Aorta (tissue), 5 donors: ENCODE measurements around the gene APRT. TPM values are rescaled to one million over a fixed set of nuclear protein-coding genes. Genes with fewer than 3 reads are reported as not detected.

Experiments used
- ATAC-seq: fragments of 200-7000 bp; cut with Tn5 transposase; one replicate; pipeline ENCODE4 v1.9.1; 2022; ENCODE audit warnings: moderate library complexity; ENCODE audit not compliant: low FRiP score
- DNase-seq, 2 donors: peaks; one replicate each; pipeline ENCODE4 v3.0.0-alpha.2; 2020
- H3K27ac ChIP-seq, 2 donors: one replicate each; pipeline ENCODE4 v1.5.1; 2013; ENCODE audit warnings: low read length in 2 of 2, mild to moderate bottlenecking in 2 of 2, moderate library complexity in 2 of 2, control low read depth in 1 of 2, inconsistent platforms in 1 of 2, low read depth in 1 of 2
- H3K27me3 ChIP-seq, 2 donors: one replicate each; pipeline ENCODE4 v1.6.1; 2013; ENCODE audit warnings: control low read depth in 1 of 2, low read length in 1 of 2, mild to moderate bottlenecking in 1 of 2, moderate library complexity in 1 of 2; ENCODE audit not compliant: insufficient read depth in 2 of 2, control insufficient read depth in 1 of 2
- H3K36me3 ChIP-seq, 2 donors: one replicate each; pipeline ENCODE4 v1.6.1; 2013; ENCODE audit warnings: control low read depth in 1 of 2, low read length in 1 of 2, mild to moderate bottlenecking in 1 of 2; ENCODE audit not compliant: insufficient read depth in 2 of 2, control insufficient read depth in 1 of 2
- H3K4me1 ChIP-seq, 2 donors: one replicate each; pipeline ENCODE4 v1.6.1; 2013; ENCODE audit warnings: low read length in 2 of 2, control low read depth in 1 of 2, mild to moderate bottlenecking in 1 of 2, moderate library complexity in 1 of 2; ENCODE audit not compliant: insufficient read depth in 2 of 2, control insufficient read depth in 1 of 2
- H3K4me3 ChIP-seq, 2 donors: one replicate each; pipeline ENCODE4 v1.5.1; 2013; ENCODE audit warnings: low read length in 2 of 2, control low read depth in 1 of 2, mild to moderate bottlenecking in 1 of 2
- H3K9me3 ChIP-seq: one replicate; pipeline ENCODE4 v1.6.1; 2013; ENCODE audit warnings: mild to moderate bottlenecking, low read length; ENCODE audit not compliant: control insufficient read depth
- WGBS, 2 donors: extraction: QIAGEN DNeasy Blood & Tissue Kit; methylation state at CpG; one replicate each; pipeline ENCODE4 v1.1.7; 2013; 5-methylcytosine and 5-hydroxymethylcytosine counted together
- intact Hi-C, 2 donors: fragments of 100-400 bp; cut with DNase I; formaldehyde crosslinking; loops; one replicate each; pipeline versions ENCODE4 v1.14.2 to v1.15.0; 2022
- polyA plus RNA-seq, 2 donors: library from polyadenylated mRNA; stranded (reverse); fragments of 200-250 nt; gene quantifications; one replicate each; pipeline ENCODE4 v1.2.3, GENCODE V29; 2013
- total RNA-seq, 2 donors: library from RNA; stranded (reverse); fragmentation: NEBNext Ultra II Directional; extraction: Animal tissue kit (Norgen Biotek cat#: 25700); gene quantifications; one replicate each; pipeline ENCODE4 v1.2.1, GENCODE V29; 2021
- donor health status: healthy with polysubstance abuse.
- donor health status: Bipolar disorder and iron deficiency.
- donor health status: DM: no; HTN: no; CAD: no.
- donor health status: DM: no; HTN: no; CAD: no.
- donor health status: DM: yes; HTN: yes; CAD: no.

The APRT gene
- total and polyA plus RNA-seq, 4 donors = 60.2 to 116 (median 74.9) TPM

- Histone ChIP-seq H3K9me3 (no peaks in the 10 kb centered on the region), H3K4me1 (no peaks in the 10 kb centered on the region), H3K27ac (no peak overlapping the region), H3K36me3 (no peaks in the 10 kb centered on the region), H3K27me3 (no peaks in the 10 kb centered on the region), H3K4me3 (no peak overlapping the region)
- ATAC-seq = no peak
- no peak for DNase-seq
- intact Hi-C loops = no loop called here
- 62 to 67% methylated on average over 32 to 41 of the region's 41 CpGs for WGBS, 2 donors
Observed at GRCh38 chr16:88770461-88771293, 41.1 kb downstream of the APRT start.

GRCh38 chr16:88769617-88770460 lies 41.9 kb downstream of the APRT start:
- H3K27me3 ChIP-seq = no peaks in the 10 kb centered on the region
- DNase-seq (no peak), ATAC-seq (no peak)
- intact Hi-C loops = no loop called here
- WGBS, 2 donors = 80 to 81% methylated on average over 30 of the region's 30 CpGs
- no peaks in the 10 kb centered on the region for H3K4me1 ChIP-seq
- no peak overlapping the region for H3K4me3 ChIP-seq
- no peaks in the 10 kb centered on the region for H3K9me3 ChIP-seq
- H3K27ac ChIP-seq = no peak overlapping the region
- H3K36me3 ChIP-seq = no peaks in the 10 kb centered on the region

- WGBS, 2 donors = 18 to 26% methylated on average over 24 of the region's 24 CpGs
- H3K36me3 ChIP-seq = no peaks in the 10 kb centered on the region
- no peak overlapping the region for H3K27ac ChIP-seq
- intact Hi-C loops = no loop called here
- H3K9me3 ChIP-seq = no peaks in the 10 kb centered on the region
- ATAC-seq (peak; percentile 45), DNase-seq (peak; percentile 72 to 86)
- no peak overlapping the region for H3K4me3 ChIP-seq
- H3K27me3 ChIP-seq = no peaks in the 10 kb centered on the region
- H3K4me1 ChIP-seq = no peaks in the 10 kb centered on the region
Observed at GRCh38 chr16:88768071-88768783, 43.5 kb downstream of the APRT start.

- intact Hi-C loops = no loop called here
- WGBS, 2 donors = 63 to 77% methylated on average over 12 of the region's 12 CpGs
Observed at GRCh38 chr16:88767546-88768070, 44.1 kb downstream of the APRT start.

GRCh38 chr16:88766975-88767374 lies 44.8 kb downstream of the APRT start:
- Histone ChIP-seq H3K36me3 (no peaks in the 10 kb centered on the region), H3K27ac (no peak overlapping the region), H3K9me3 (no peaks in the 10 kb centered on the region), H3K27me3 (no peaks in the 10 kb centered on the region), H3K4me3 (no peak overlapping the region), H3K4me1 (no peaks in the 10 kb centered on the region)
- intact Hi-C loops = no loop called here
- WGBS, 2 donors = 85 to 89% methylated on average over 11 of the region's 11 CpGs
- ATAC-seq (no peak), DNase-seq (no peak)

More at GRCh38 chr16:88767546-88768070, 44.1 kb downstream of the APRT start:
- no peak overlapping the region for H3K4me3 ChIP-seq
- H3K36me3 ChIP-seq = no peaks in the 10 kb centered on the region
- no peak for ATAC-seq
- H3K27ac ChIP-seq = no peak overlapping the region
- no peaks in the 10 kb centered on the region for H3K27me3 ChIP-seq
- no peaks in the 10 kb centered on the region for H3K9me3 ChIP-seq
- DNase-seq = no peak
- H3K4me1 ChIP-seq = no peaks in the 10 kb centered on the region

- Histone ChIP-seq H3K27me3 (no peaks in the 10 kb centered on the region), H3K27ac (no peak overlapping the region), H3K9me3 (no peaks in the 10 kb centered on the region), H3K36me3 (no peaks in the 10 kb centered on the region), H3K4me3 (no peak overlapping the region), H3K4me1 (no peaks in the 10 kb centered on the region)
- intact Hi-C loops = no loop called here
- no peak for ATAC-seq
- 72 to 76% methylated on average over 9 of the region's 9 CpGs for WGBS, 2 donors
- DNase-seq = no peak
Observed at GRCh38 chr16:88764913-88765349, 46.8 kb downstream of the APRT start.

GRCh38 chr16:88764080-88764479 lies 47.6 kb downstream of the APRT start:
- WGBS, 2 donors = 95% methylated on average over 19 of the region's 19 CpGs
- intact Hi-C loops = no loop called here
- H3K4me1 ChIP-seq = no peaks in the 10 kb centered on the region
- DNase-seq (no peak), ATAC-seq (no peak)
- no peak overlapping the region for H3K27ac ChIP-seq
- H3K9me3 ChIP-seq = no peaks in the 10 kb centered on the region
- no peaks in the 10 kb centered on the region for H3K27me3 ChIP-seq
- no peak overlapping the region for H3K4me3 ChIP-seq
- H3K36me3 ChIP-seq = no peaks in the 10 kb centered on the region

- ATAC-seq = no peak
- H3K27ac ChIP-seq = no peak overlapping the region
- intact Hi-C loops = no loop called here
- no peaks in the 10 kb centered on the region for H3K36me3 ChIP-seq
- no peak for DNase-seq
- H3K4me1 ChIP-seq = no peaks in the 10 kb centered on the region
- no peak overlapping the region for H3K4me3 ChIP-seq
- 75 to 76% methylated on average over 14 of the region's 14 CpGs for WGBS, 2 donors
- no peaks in the 10 kb centered on the region for H3K9me3 ChIP-seq
- no peaks in the 10 kb centered on the region for H3K27me3 ChIP-seq
Observed at GRCh38 chr16:88763502-88764053, 48.1 kb downstream of the APRT start.
